ENCODE measurements around the gene HAPLN1.

- TF ChIP-seq CTCF (IDR thresholded peaks at IDR 0.05; ENCODE audit: borderline replicate concordance, extremely low read depth, low read length, poor library complexity, severe bottlenecking) (no peak), EZH2 (IDR thresholded peaks at IDR 0.05; ENCODE audit: borderline replicate concordance, low read depth, low read length, severe bottlenecking) (no peak)
Measured at GRCh38 chr5:83745816-83746215, 25.2 kb upstream of the HAPLN1 start.
